C4-2B (cell line): Measurements from ENCODE around the gene PLCG1.

Experiments used
- H3K27ac ChIP-seq: fragments of 450-650 bp; 2 replicates; pipeline ENCODE4 v1.5.1; 2017
- ZFX ChIP-seq: fragments of 450-650 bp; IDR thresholded peaks from 2 replicates; pipeline ENCODE4 v1.6.1; 2017
- TF ChIP-seq, protein P1 (sequence below): fragments of 450-650 bp; conservative IDR thresholded peaks from 2 replicates; pipeline ENCODE4 v1.5.1; 2017; ENCODE audit warnings: mild to moderate bottlenecking

PLCG1 gene

GRCh38 chr20:41169791-41170351 lies 32.5 kb downstream of the PLCG1 start:
- no peak overlapping the region for H3K27ac ChIP-seq
- TF ChIP-seq ZFX = no peak
- TF ChIP-seq, protein P1, sequence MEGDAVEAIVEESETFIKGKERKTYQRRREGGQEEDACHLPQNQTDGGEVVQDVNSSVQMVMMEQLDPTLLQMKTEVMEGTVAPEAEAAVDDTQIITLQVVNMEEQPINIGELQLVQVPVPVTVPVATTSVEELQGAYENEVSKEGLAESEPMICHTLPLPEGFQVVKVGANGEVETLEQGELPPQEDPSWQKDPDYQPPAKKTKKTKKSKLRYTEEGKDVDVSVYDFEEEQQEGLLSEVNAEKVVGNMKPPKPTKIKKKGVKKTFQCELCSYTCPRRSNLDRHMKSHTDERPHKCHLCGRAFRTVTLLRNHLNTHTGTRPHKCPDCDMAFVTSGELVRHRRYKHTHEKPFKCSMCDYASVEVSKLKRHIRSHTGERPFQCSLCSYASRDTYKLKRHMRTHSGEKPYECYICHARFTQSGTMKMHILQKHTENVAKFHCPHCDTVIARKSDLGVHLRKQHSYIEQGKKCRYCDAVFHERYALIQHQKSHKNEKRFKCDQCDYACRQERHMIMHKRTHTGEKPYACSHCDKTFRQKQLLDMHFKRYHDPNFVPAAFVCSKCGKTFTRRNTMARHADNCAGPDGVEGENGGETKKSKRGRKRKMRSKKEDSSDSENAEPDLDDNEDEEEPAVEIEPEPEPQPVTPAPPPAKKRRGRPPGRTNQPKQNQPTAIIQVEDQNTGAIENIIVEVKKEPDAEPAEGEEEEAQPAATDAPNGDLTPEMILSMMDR = no peak

DNA sequence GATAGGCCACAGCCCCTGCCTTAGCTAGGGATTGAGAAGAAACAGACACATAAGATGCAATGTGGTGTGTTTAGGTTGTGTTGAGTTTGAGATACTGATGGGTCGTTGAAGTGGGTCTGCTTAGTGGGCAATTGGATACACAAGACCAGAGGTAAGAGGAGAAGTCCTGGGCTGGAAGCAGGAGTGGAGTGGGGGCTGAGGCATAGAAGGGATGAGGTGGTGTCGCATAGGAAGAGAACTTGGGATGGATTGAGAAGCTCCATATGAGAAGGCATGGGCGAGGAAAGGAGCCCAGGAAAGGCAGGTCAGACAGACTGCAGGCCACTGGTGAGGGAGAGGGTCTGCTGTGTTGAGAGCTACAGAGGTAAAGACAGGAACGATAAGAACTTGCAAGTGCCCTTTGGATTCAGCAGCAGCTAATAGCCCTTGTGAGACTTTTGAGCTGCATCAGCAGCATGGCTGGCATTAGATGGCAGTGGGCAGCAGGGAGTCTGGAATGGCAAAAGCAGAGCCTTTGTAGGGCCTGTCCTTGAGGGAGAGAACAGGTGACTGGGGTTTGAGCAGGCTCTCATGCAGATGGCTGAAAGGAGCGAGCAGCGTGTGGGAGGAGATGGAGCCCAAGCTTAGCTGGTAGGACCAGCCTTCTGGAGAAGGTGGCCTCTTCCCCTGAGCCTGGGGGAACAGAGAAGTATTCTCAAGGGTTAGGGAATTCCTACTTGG lies 33.2 kb downstream of the PLCG1 start:
- TF ChIP-seq, protein P1 = no peak
- no peak for TF ChIP-seq ZFX
- H3K27ac ChIP-seq = no peak overlapping the region

- TF ChIP-seq, protein P1 = no peak
- no peak for TF ChIP-seq ZFX
- H3K27ac ChIP-seq = no peak overlapping the region
Observed at GRCh38 chr20:41171736-41172295, 34.5 kb downstream of the PLCG1 start.

DNA sequence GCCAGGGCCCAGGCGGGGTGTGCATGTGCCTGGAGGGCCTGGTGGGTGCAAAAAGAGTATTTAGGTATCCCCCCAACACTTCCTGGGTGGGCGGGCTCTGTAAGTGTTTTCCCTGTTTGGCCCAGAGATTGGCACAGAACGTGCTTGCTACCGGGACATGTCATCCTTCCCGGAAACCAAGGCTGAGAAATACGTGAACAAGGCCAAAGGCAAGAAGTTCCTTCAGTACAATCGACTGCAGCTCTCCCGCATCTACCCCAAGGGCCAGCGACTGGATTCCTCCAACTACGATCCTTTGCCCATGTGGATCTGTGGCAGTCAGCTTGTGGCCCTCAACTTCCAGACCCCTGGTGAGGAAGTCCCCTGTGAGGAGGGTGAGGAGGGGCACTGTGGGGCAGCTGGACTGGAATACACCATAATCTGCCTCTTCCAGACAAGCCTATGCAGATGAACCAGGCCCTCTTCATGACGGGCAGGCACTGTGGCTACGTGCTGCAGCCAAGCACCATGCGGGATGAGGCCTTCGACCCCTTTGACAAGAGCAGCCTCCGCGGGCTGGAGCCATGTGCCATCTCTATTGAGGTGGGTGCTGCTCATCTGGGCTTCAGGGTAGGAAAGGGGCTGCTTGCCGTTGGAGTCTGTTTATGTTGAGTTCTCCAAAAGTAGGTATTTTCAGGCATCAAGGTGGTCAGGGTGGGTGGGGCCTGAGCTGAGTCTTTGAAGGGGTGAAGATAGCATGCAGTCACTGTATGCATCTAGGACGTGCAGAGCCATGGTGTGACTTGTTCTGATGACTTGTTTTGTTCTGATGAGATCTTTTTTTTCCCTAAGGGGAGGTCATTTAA lies 35.2 kb downstream of the PLCG1 start:
- no peak overlapping the region for H3K27ac ChIP-seq
- TF ChIP-seq ZFX = no peak
- TF ChIP-seq, protein P1 = no peak

DNA sequence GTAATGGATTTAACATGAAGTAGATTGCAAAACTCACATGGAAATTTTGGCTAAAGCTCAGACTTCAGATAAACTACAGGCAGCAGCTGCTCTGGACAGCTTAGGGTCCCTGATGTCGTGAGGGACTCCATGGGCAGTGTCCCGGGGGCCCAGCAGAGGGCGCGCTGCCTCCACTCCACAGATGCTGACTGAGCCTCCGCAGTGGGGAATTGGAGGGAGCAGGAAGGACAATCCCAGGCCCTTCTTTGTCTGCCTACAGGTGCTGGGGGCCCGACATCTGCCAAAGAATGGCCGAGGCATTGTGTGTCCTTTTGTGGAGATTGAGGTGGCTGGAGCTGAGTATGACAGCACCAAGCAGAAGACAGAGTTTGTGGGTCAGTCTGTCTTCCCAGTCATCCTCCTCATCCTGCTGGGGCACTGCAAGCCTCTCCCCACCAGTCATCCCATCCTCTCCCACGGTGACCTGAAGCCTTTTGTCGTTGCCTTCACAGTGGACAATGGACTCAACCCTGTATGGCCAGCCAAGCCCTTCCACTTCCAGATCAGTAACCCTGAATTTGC lies 35.9 kb downstream of the PLCG1 start:
- H3K27ac ChIP-seq = no peak overlapping the region
- TF ChIP-seq, protein P1 = peak; percentile 92
- TF ChIP-seq ZFX = no peak

DNA sequence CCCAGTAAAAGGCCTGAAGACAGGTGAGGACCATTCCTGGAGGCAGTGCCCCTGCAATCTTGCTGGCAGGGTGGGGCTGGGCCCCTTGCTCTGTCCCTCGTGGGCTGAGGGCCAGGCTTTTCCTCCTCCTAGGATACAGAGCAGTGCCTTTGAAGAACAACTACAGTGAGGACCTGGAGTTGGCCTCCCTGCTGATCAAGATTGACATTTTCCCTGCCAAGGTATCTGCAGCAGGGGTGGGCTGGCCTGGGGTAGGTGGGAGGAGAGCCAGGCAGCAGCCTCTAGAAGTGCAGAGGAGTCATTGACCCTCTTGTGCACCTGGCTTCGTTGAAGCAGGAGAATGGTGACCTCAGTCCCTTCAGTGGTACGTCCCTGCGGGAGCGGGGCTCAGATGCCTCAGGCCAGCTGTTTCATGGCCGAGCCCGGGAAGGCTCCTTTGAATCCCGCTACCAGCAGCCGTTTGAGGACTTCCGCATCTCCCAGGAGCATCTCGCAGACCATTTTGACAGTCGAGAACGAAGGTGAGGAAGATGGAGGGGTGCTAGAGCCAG lies 36.5 kb downstream of the PLCG1 start:
- TF ChIP-seq, protein P1 = no peak
- TF ChIP-seq ZFX = no peak
- H3K27ac ChIP-seq = no peak overlapping the region
